GM23338 (cell line): ENCODE measurements around the gene ZBTB14. TPM values are rescaled to one million over a fixed set of nuclear protein-coding genes. Genes with fewer than 3 reads are reported as not detected.
A peak's percentile ranks its signal among the peaks of the same experiment; 100 is the strongest.

Source experiments
- ATAC-seq: fragments of 200-7000 bp; cut with Tn5 transposase; 3 replicates; pipeline ENCODE4 v1.9.1; 2020
- DNase-seq: peaks from one replicate; pipeline ENCODE4 v3.0.0-alpha.2; 2015; ENCODE audit warnings: low spot score
- H2AFZ ChIP-seq: fragments of 200-600 bp; sonication (generic); 2 replicates; pipeline ENCODE4 v1.8.0; 2016; ENCODE audit warnings: antibody characterized with exemption, mild to moderate bottlenecking, moderate library complexity
- H3F3A ChIP-seq: fragments of 200-600 bp; sonication (generic); replicated peaks from 2 replicates; pipeline ENCODE4 v1.8.0; 2017; ENCODE audit warnings: antibody characterized with exemption, mixed run types, low read depth
- H3K27ac ChIP-seq: fragments of 200-600 bp; sonication (generic); 2 replicates; pipeline ENCODE4 v1.6.1; 2016; ENCODE audit warnings: low read depth
- H3K27me3 ChIP-seq: fragments of 200-600 bp; sonication (generic); 2 replicates; pipeline ENCODE4 v1.8.0; 2016; ENCODE audit warnings: mild to moderate bottlenecking, mixed run types, moderate library complexity; ENCODE audit not compliant: insufficient read depth
- H3K36me3 ChIP-seq: fragments of 200-600 bp; sonication (generic); 2 replicates; pipeline ENCODE4 v1.8.0; 2016; ENCODE audit warnings: mild to moderate bottlenecking; ENCODE audit not compliant: insufficient read depth
- H3K4me1 ChIP-seq: fragments of 200-600 bp; sonication (generic); 2 replicates; pipeline ENCODE4 v1.8.0; 2016; ENCODE audit warnings: mild to moderate bottlenecking, moderate library complexity; ENCODE audit not compliant: insufficient read depth
- H3K4me2 ChIP-seq: fragments of 200-600 bp; sonication (generic); 2 replicates; pipeline ENCODE4 v1.7.1; 2017; ENCODE audit warnings: mixed run types
- H3K4me3 ChIP-seq: fragments of 200-600 bp; sonication (generic); 2 replicates; pipeline ENCODE4 v1.6.1; 2016; ENCODE audit warnings: mixed run types
- H3K79me2 ChIP-seq: fragments of 200-600 bp; sonication (generic); replicated peaks from 2 replicates; pipeline ENCODE4 v1.8.0; 2017; ENCODE audit warnings: mild to moderate bottlenecking; ENCODE audit not compliant: insufficient read depth
- H3K9me2 ChIP-seq: fragments of 200-600 bp; sonication (generic); 2 replicates; pipeline ENCODE4 v1.8.0; 2017; ENCODE audit not compliant: insufficient read depth
- H4K20me1 ChIP-seq: fragments of 200-600 bp; sonication (generic); replicated peaks from 2 replicates; pipeline ENCODE4 v1.8.0; 2017; ENCODE audit warnings: mild to moderate bottlenecking; ENCODE audit not compliant: insufficient read depth
- H3K27ac Mint-ChIP-seq: 2 replicates; pipeline ENCODE4 v1.8.0; 2020; ENCODE audit warnings: inconsistent platforms, mild to moderate bottlenecking, moderate library complexity, mixed read lengths
- H3K27me3 Mint-ChIP-seq: 3 replicates; pipeline ENCODE4 v1.8.0; 2022; ENCODE audit warnings: low read depth, mild to moderate bottlenecking, moderate library complexity, mixed read lengths, inconsistent platforms; ENCODE audit not compliant: insufficient read depth, poor library complexity
- H3K36me3 Mint-ChIP-seq: 3 replicates; pipeline ENCODE4 v1.8.0; 2021; ENCODE audit warnings: low read depth, mild to moderate bottlenecking, inconsistent platforms, moderate library complexity, mixed read lengths
- H3K4me1 Mint-ChIP-seq: 3 replicates; pipeline ENCODE4 v1.8.0; 2020; ENCODE audit warnings: mild to moderate bottlenecking, inconsistent platforms, mixed read lengths
- H3K4me3 Mint-ChIP-seq: 3 replicates; pipeline ENCODE4 v1.8.0; 2021; ENCODE audit warnings: moderate library complexity, mild to moderate bottlenecking, inconsistent platforms, mixed read lengths
- H3K9me3 Mint-ChIP-seq: 3 replicates; pipeline ENCODE4 v1.8.0; 2020; ENCODE audit warnings: moderate library complexity, mild to moderate bottlenecking, inconsistent platforms, mixed read lengths
- CREB1 ChIP-seq: fragments of 250-450 bp; sonication (Bioruptor Pico); IDR thresholded peaks from 2 replicates; pipeline ENCODE4 v1.5.0; 2020; ENCODE audit warnings: low read depth, mild to moderate bottlenecking, moderate library complexity
- ETS1 ChIP-seq: IDR thresholded peaks from 2 replicates; pipeline ENCODE4 v1.6.1; 2016; ENCODE audit warnings: antibody characterized with exemption
- JUNB ChIP-seq: IDR thresholded peaks from one replicate; pipeline ENCODE4 v1.6.1; 2016; ENCODE audit warnings: antibody characterized with exemption; ENCODE audit not compliant: unreplicated experiment
- NANOG ChIP-seq: IDR thresholded peaks from 2 replicates; pipeline ENCODE4 v1.6.1; 2016; ENCODE audit warnings: antibody characterized with exemption, borderline replicate concordance
- POLR2AphosphoS5 ChIP-seq: IDR thresholded peaks from 2 replicates; pipeline ENCODE4 v1.6.1; 2016; ENCODE audit warnings: antibody characterized with exemption, low read depth
- STAT1 ChIP-seq: IDR thresholded peaks from one replicate; pipeline ENCODE4 v1.6.1; 2016; ENCODE audit warnings: antibody characterized with exemption; ENCODE audit not compliant: unreplicated experiment
- ZNF114 ChIP-seq: fragments of 250-450 bp; sonication (Bioruptor Pico); IDR thresholded peaks from 2 replicates; pipeline ENCODE4 v1.5.0; 2020; ENCODE audit warnings: mild to moderate bottlenecking, moderate library complexity
- ZNF331 ChIP-seq: fragments of 250-450 bp; sonication (Bioruptor Pico); IDR thresholded peaks from 2 replicates; pipeline ENCODE4 v1.5.0; 2020; ENCODE audit warnings: low read depth, mild to moderate bottlenecking, moderate library complexity
- ZNF462 ChIP-seq: fragments of 250-450 bp; sonication (Bioruptor Pico); IDR thresholded peaks from 2 replicates; pipeline ENCODE4 v1.5.0; 2020; ENCODE audit warnings: mild to moderate bottlenecking, moderate library complexity
- polyA plus RNA-seq: library from polyadenylated mRNA; unstranded; fragments of >200 nt; fragmentation: Nextera tagmentation; extraction: Ambion mirVana; gene quantifications from 2 replicates; pipeline ENCODE4 v1.2.1, GENCODE V29; 2016
- total RNA-seq: library from RNA; depleted of rRNA; stranded (reverse); fragments of >200 nt; shearing (Covaris generic); gene quantifications from 2 replicates; pipeline ENCODE4 v1.2.3, GENCODE V29; 2014

The ZBTB14 gene
- total and polyA plus RNA-seq, 2 experiments from 2014 or later, result 5.2 to 16.8 TPM

DNA sequence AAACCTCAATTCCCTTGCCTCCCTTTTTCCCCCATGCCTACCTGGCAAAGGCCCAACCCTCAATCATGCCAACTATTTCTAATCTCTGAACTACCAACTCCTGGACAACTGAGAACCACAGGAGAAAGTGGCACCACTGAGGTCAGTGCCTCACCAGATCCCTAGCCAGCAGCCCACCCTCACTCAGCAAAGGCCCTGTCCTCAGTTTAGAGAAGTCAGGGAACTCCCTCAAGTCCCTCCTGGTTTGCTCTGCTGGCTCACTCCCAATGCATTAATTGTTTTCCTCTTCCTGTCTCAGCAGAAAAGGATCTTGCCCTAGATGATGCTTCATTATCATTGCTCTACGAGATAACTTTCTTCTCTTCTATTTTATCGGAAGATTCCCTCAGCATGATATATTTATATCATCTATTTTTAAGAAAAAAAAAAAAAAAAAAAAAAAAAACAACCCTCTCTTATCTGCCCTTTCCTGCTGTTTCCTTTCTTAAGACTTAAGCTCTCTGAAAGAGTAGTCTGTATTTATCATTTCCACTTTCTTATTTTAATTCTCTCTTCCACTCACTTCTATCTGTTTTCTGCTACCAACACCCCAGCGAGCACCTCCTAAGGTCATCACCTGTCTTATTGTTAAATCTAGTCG, 22.7 kb upstream of the ZBTB14 start:
- no peaks in the 10 kb centered on the region for H3K79me2 ChIP-seq
- no peak overlapping the region for H3K27ac Mint-ChIP-seq

DNA sequence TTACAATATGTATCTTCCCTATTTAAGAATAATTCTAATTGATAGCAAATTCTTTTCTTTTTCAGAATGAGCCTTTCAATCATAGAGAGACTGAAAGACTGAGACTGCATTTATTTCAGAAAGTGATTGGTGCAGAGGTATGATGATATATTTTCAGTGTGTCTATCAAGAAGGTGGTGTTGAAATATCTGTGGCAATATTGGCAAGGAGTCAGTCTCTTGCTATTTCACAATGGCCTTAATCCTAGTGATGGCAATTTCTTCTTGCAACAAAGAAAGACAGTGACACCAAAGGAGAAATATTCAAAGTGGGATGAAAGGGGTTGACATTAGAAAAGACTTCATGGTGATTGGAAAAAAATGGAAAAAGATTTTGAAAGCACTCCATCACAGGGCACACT, 21.7 kb upstream of the ZBTB14 start:
- Histone ChIP-seq H3F3A (no peaks in the 10 kb centered on the region), H3K27me3 (no peaks in the 10 kb centered on the region), H3K4me2 (no peak overlapping the region), H3K4me3 (no peak overlapping the region), H3K9me2 (peaks cover 3% of the 10 kb centered on the region), H3K36me3 (no peaks in the 10 kb centered on the region), H3K4me1 (no peaks in the 10 kb centered on the region), H3K27ac (no peak overlapping the region), H4K20me1 (no peaks in the 10 kb centered on the region), H2AFZ (no peak overlapping the region), H3K79me2 (no peaks in the 10 kb centered on the region)
- ATAC-seq (no peak), DNase-seq (no peak)
- Mint-ChIP-seq H3K27me3 (peaks cover 4% of the 10 kb centered on the region), H3K27ac (no peak overlapping the region), H3K4me3 (no peak overlapping the region), H3K9me3 (no peaks in the 10 kb centered on the region; the same call in 2 of the 3 replicates), H3K4me1 (no peaks in the 10 kb centered on the region), H3K36me3 (no peaks in the 10 kb centered on the region)
- no peak for TF ChIP-seq JUNB
- no peak for TF ChIP-seq POLR2AphosphoS5
- TF ChIP-seq ETS1, result no peak
- TF ChIP-seq ZNF331, result no peak
- TF ChIP-seq ZNF114 (CRISPR knock-in tag), result no peak

More for the DNA sequence above, 22.7 kb upstream of the ZBTB14 start:
- Histone ChIP-seq H3K4me2 (no peak overlapping the region), H2AFZ (peak overlapping the region; percentile 28; the same call in 1 of the 2 replicates), H3K27me3 (no peaks in the 10 kb centered on the region), H3K9me2 (peaks cover 3% of the 10 kb centered on the region), H3K36me3 (no peaks in the 10 kb centered on the region), H3K4me1 (no peaks in the 10 kb centered on the region), H3K4me3 (no peak overlapping the region), H3K27ac (no peak overlapping the region), H3F3A (no peaks in the 10 kb centered on the region), H4K20me1 (no peaks in the 10 kb centered on the region)
- ATAC-seq, result no peak
- no peaks in the 10 kb centered on the region; the same call in 1 of the 3 replicates for H3K9me3 Mint-ChIP-seq
- no peak for TF ChIP-seq JUNB
- TF ChIP-seq ZNF114 (CRISPR knock-in tag), result no peak
- no peaks in the 10 kb centered on the region for H3K36me3 Mint-ChIP-seq
- H3K27me3 Mint-ChIP-seq, result peaks cover 4% of the 10 kb centered on the region
- no peak for DNase-seq
- no peaks in the 10 kb centered on the region for H3K4me1 Mint-ChIP-seq
- H3K4me3 Mint-ChIP-seq, result no peak overlapping the region

DNA sequence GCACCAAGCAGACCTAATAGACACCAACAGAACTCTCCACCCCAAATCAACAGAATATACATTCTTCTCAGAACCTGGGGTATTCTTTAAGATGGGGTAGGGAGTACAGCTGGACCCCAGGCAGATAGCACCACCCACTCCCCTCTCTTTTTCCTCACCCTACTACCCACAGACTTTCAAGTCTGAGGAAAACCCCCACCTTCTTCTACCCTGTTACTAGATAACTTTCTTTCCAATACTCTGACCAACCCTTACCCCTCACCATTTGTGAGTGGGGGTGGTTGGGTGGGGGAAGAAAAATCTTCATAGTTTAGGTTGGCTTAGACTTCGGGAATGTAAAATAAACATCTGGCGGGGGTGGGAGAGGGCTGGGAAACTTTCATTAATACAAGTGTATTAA, 20.3 kb upstream of the ZBTB14 start:
- ATAC-seq (no peak), DNase-seq (no peak)
- Histone ChIP-seq H3K27ac (no peak overlapping the region), H4K20me1 (no peaks in the 10 kb centered on the region), H2AFZ (no peak overlapping the region), H3K79me2 (no peaks in the 10 kb centered on the region), H3K9me2 (peaks cover 3% of the 10 kb centered on the region), H3K4me3 (no peak overlapping the region), H3K4me2 (no peak overlapping the region), H3K36me3 (no peaks in the 10 kb centered on the region), H3F3A (no peaks in the 10 kb centered on the region), H3K27me3 (no peaks in the 10 kb centered on the region), H3K4me1 (no peaks in the 10 kb centered on the region)
- H3K36me3 Mint-ChIP-seq, result no peaks in the 10 kb centered on the region
- no peaks in the 10 kb centered on the region; the same call in 2 of the 3 replicates for H3K9me3 Mint-ChIP-seq
- H3K4me1 Mint-ChIP-seq, result no peaks in the 10 kb centered on the region
- no peak overlapping the region for H3K27ac Mint-ChIP-seq
- H3K27me3 Mint-ChIP-seq, result peaks cover 4% of the 10 kb centered on the region
- H3K4me3 Mint-ChIP-seq, result no peak overlapping the region
- TF ChIP-seq NANOG (no peak), JUNB (no peak), STAT1 (no peak), ZNF462 (CRISPR knock-in tag) (no peak), POLR2AphosphoS5 (no peak), CREB1 (CRISPR knock-in tag) (no peak), ZNF331 (no peak)
